Muscle layer of duodenum (tissue), 2 donors: ENCODE results near the gene NLRC4.

Source experiments
- H3K27ac ChIP-seq: one replicate; pipeline ENCODE4 v1.7.0; 2013; ENCODE audit warnings: mild to moderate bottlenecking, low read length
- H3K27me3 ChIP-seq: one replicate; pipeline ENCODE4 v1.7.0; 2013; ENCODE audit warnings: low read depth, mild to moderate bottlenecking, control low read depth, low read length
- H3K36me3 ChIP-seq, 2 donors: one replicate each; pipeline ENCODE4 v1.7.0; 2013; ENCODE audit warnings: low read length in 2 of 2, control low read depth in 1 of 2, mild to moderate bottlenecking in 1 of 2; ENCODE audit not compliant: insufficient read depth in 2 of 2, control insufficient read depth in 1 of 2
- H3K4me1 ChIP-seq, 2 donors: one replicate each; pipeline ENCODE4 v1.7.0; 2013; ENCODE audit warnings: low read length in 2 of 2, mild to moderate bottlenecking in 2 of 2, control low read depth in 1 of 2, moderate library complexity in 1 of 2; ENCODE audit not compliant: insufficient read depth in 2 of 2, control insufficient read depth in 1 of 2
- H3K4me3 ChIP-seq, 2 donors: one replicate each; pipeline ENCODE4 v1.7.0; 2013; ENCODE audit warnings: low read length in 2 of 2, low read depth in 1 of 2, mild to moderate bottlenecking in 1 of 2
- H3K9me3 ChIP-seq, 2 donors: one replicate each; pipeline ENCODE4 v1.7.0; 2013; ENCODE audit warnings: low read length in 2 of 2, control low read depth in 1 of 2, mild to moderate bottlenecking in 1 of 2; ENCODE audit not compliant: control insufficient read depth in 1 of 2
- donor health status: healthy.

NLRC4 gene

GRCh38 chr2:32200814-32201213 lies 63.9 kb downstream of the NLRC4 start:
- no peak overlapping the region for H3K4me3 ChIP-seq
- H3K36me3 ChIP-seq = peaks cover 22 to 24% of the 10 kb centered on the region in 2 donors
- no peaks in the 10 kb centered on the region for H3K4me1 ChIP-seq
- no peaks in the 10 kb centered on the region for H3K27me3 ChIP-seq
- no peaks in the 10 kb centered on the region for H3K9me3 ChIP-seq
- H3K27ac ChIP-seq = no peak overlapping the region

DNA sequence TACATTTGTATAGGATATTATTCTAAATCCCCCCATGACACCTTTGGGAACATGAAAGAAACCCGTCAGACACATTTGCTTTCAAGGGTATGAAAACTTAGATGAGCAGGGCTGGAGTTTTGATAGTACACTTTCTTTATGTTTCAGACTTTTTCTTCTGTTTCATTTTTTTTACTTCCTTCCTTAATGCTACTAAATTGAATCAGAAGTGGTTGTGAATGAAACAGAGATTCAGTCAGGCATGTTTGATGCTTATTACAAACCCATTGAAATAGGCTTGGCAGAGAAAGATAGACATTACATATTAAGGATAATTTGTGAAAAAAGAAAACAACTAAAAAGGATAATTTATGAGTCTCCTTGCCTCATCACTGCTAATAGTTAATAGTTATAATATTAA lies 72.3 kb downstream of the NLRC4 start:
- Histone ChIP-seq H3K4me1 (no peaks in the 10 kb centered on the region), H3K9me3 (no peaks in the 10 kb centered on the region), H3K4me3 (no peak overlapping the region), H3K27ac (no peak overlapping the region), H3K36me3 (peaks cover 14 to 16% of the 10 kb centered on the region in 2 donors), H3K27me3 (no peaks in the 10 kb centered on the region)

DNA sequence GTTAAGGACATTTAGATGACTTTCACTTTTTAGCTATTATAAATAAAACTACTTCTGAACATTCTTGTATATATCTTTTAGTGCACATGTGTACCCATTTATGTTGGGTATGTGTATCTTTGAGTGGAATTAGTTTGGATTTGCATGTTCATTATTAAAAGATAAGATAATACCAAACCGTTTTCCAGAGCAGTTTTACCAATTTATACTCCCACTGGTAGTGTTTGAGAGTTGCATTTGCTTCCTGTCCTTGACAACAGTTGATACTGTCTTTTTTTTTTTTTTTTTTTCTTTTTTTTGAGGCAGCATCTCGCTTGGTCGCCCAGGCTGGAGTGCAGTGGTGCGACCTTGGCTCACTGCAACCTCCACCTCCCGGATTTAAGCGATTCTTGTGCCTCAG lies 75.7 kb downstream of the NLRC4 start:
- Histone ChIP-seq H3K27me3 (no peaks in the 10 kb centered on the region), H3K4me1 (no peaks in the 10 kb centered on the region), H3K4me3 (no peak overlapping the region), H3K27ac (no peak overlapping the region), H3K9me3 (no peaks in the 10 kb centered on the region), H3K36me3 (peaks cover 15 to 19% of the 10 kb centered on the region in 2 donors)

DNA sequence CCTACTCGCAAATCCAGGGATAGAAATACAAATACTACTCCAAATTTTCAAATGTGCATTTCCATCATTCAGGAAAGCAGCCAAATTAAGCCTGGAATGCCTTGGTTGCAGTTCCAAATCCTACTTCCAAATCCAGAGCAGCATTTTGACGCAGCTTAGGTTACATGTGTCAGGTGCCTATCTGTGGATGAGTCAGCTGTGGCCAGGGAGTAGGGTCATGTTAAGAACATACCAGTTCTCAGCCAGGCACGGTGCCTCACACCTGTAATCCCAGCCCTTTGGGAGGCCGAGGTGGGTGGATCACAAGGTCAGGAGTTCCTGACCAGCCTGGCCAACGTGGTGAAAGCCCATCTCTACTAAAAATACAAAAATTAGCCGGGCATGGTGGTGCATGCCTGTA lies 82.0 kb downstream of the NLRC4 start:
- Histone ChIP-seq H3K27ac (no peak overlapping the region), H3K9me3 (no peaks in the 10 kb centered on the region), H3K36me3 (peaks cover 17 to 36% of the 10 kb centered on the region in 2 donors), H3K4me3 (no peak overlapping the region), H3K27me3 (no peaks in the 10 kb centered on the region), H3K4me1 (no peaks in the 10 kb centered on the region)
